SU-DHL-6 (cell line): ENCODE results near the gene NLGN1.

Source experiments
- H2AFZ ChIP-seq: fragments of 200-600 bp; sonication (generic); 2 replicates; pipeline ENCODE4 v1.6.1; 2014; ENCODE audit warnings: low read depth, mild to moderate bottlenecking, moderate library complexity, mixed read lengths, antibody characterized with exemption, low read length; ENCODE audit not compliant: severe bottlenecking
- H3F3A ChIP-seq: fragments of 200-600 bp; shearing (Covaris generic); 2 replicates; pipeline ENCODE4 v1.6.0; 2016; ENCODE audit warnings: antibody characterized with exemption, mild to moderate bottlenecking; ENCODE audit not compliant: insufficient read depth
- H3K27ac ChIP-seq: fragments of 200-600 bp; sonication (generic); 2 replicates; pipeline ENCODE4 v1.5.1; 2016; ENCODE audit warnings: low read depth, mild to moderate bottlenecking, low read length, moderate library complexity, mixed read lengths
- H3K27me3 ChIP-seq: fragments of 200-600 bp; sonication (generic), shearing (Covaris generic); 2 replicates; pipeline ENCODE4 v1.6.0; 2014; ENCODE audit warnings: mild to moderate bottlenecking, low read length
- H3K36me3 ChIP-seq: fragments of 200-600 bp; sonication (generic); 2 replicates; pipeline ENCODE4 v1.6.1; 2014; ENCODE audit warnings: mild to moderate bottlenecking, low read length, mixed read lengths
- H3K4me2 ChIP-seq: fragments of 300-600, 200-600 bp; shearing (Covaris generic), sonication (generic); 2 replicates; pipeline ENCODE4 v1.6.0; 2014; ENCODE audit warnings: low read length, low read depth, mild to moderate bottlenecking; ENCODE audit not compliant: poor library complexity, severe bottlenecking
- H3K4me3 ChIP-seq: fragments of 200-600 bp; sonication (generic); 2 replicates; pipeline ENCODE4 v1.5.1; 2014; ENCODE audit warnings: antibody characterized with exemption, low read length, mild to moderate bottlenecking, mixed read lengths; ENCODE audit not compliant: insufficient read depth, poor library complexity, severe bottlenecking
- H3K79me2 ChIP-seq: fragments of 200-600 bp; sonication (generic); 2 replicates; pipeline ENCODE4 v1.6.1; 2014; ENCODE audit warnings: mild to moderate bottlenecking, low read length, moderate library complexity; ENCODE audit not compliant: insufficient read depth
- H3K9ac ChIP-seq: fragments of 200-600 bp; sonication (generic); 2 replicates; pipeline ENCODE4 v1.7.0; 2014; ENCODE audit warnings: mild to moderate bottlenecking, low read length
- H3K9me2 ChIP-seq: fragments of 200-600 bp; sonication (generic); replicated peaks from 2 replicates; pipeline ENCODE4 v1.6.1; 2014; ENCODE audit warnings: low read length; ENCODE audit not compliant: insufficient read depth
- H3K9me3 ChIP-seq: fragments of 200-600 bp; sonication (generic); 2 replicates; pipeline ENCODE4 v1.6.1; 2014; ENCODE audit warnings: low read length, mixed read lengths; ENCODE audit not compliant: insufficient read depth
- H4K20me1 ChIP-seq: fragments of 200-600 bp; sonication (generic); 2 replicates; pipeline ENCODE4 v1.6.1; 2014; ENCODE audit warnings: low read depth, mild to moderate bottlenecking, antibody characterized with exemption, low read length, moderate library complexity, mixed read lengths
- CTCF ChIP-seq: fragments of 200-600 bp; sonication (generic); IDR thresholded peaks from one replicate; pipeline ENCODE4 v1.5.1; 2017; ENCODE audit warnings: antibody characterized with exemption, mild to moderate bottlenecking, low read length, moderate library complexity; ENCODE audit not compliant: insufficient read depth, poor library complexity, severe bottlenecking
- EZH2phosphoT487 ChIP-seq: fragments of 200-600 bp; sonication (generic), shearing (Covaris generic); conservative IDR thresholded peaks from 2 replicates; pipeline ENCODE4 v1.6.1; 2018; ENCODE audit warnings: mild to moderate bottlenecking, antibody characterized with exemption, low read length, moderate library complexity, mixed read lengths

Gene NLGN1

GRCh38 chr3:173395412-173396181, 1.9 kb upstream of the NLGN1 start:
- Histone ChIP-seq H3K79me2 (no peaks in the 10 kb centered on the region), H4K20me1 (no peaks in the 10 kb centered on the region), H3K27ac (no peak overlapping the region), H3K27me3 (no peaks in the 10 kb centered on the region), H3F3A (no peaks in the 10 kb centered on the region), H2AFZ (no peak overlapping the region), H3K9me3 (no peaks in the 10 kb centered on the region), H3K9ac (no peak overlapping the region), H3K4me2 (no peak overlapping the region), H3K4me3 (no peak overlapping the region), H3K36me3 (no peaks in the 10 kb centered on the region), H3K9me2 (no peaks in the 10 kb centered on the region)
- TF ChIP-seq EZH2phosphoT487 (no peak), CTCF (no peak)

- TF ChIP-seq CTCF (no peak), EZH2phosphoT487 (no peak)
- Histone ChIP-seq H4K20me1 (no peaks in the 10 kb centered on the region), H2AFZ (no peak overlapping the region), H3K36me3 (no peaks in the 10 kb centered on the region), H3K9me3 (no peaks in the 10 kb centered on the region), H3K4me2 (no peak overlapping the region), H3K27me3 (no peaks in the 10 kb centered on the region), H3K9me2 (no peaks in the 10 kb centered on the region), H3K79me2 (no peaks in the 10 kb centered on the region), H3F3A (no peaks in the 10 kb centered on the region), H3K4me3 (no peak overlapping the region), H3K9ac (no peak overlapping the region), H3K27ac (no peak overlapping the region)
These were observed 1.1 kb upstream of the NLGN1 start for GRCh38 chr3:173396191-173397041.

- Histone ChIP-seq H3K79me2 (no peaks in the 10 kb centered on the region), H3K27me3 (no peaks in the 10 kb centered on the region), H4K20me1 (no peaks in the 10 kb centered on the region), H3K4me3 (no peak overlapping the region), H3K9ac (no peak overlapping the region), H2AFZ (no peak overlapping the region), H3K9me2 (no peaks in the 10 kb centered on the region), H3K27ac (no peak overlapping the region), H3K9me3 (no peaks in the 10 kb centered on the region), H3F3A (no peaks in the 10 kb centered on the region), H3K36me3 (no peaks in the 10 kb centered on the region), H3K4me2 (no peak overlapping the region)
- TF ChIP-seq EZH2phosphoT487 (no peak), CTCF (no peak)
These were observed 551 bp downstream of the NLGN1 start for GRCh38 chr3:173398111-173398479.
